SW480 (cell line): Measurements from ENCODE around the gene ARID4B.

Source experiments
- DNase-seq: peaks from one replicate; pipeline ENCODE4 v3.0.0-alpha.2; 2016; ENCODE audit warnings: low spot score

ARID4B gene

GRCh38 chr1:235127732-235128455 is 200.1 kb downstream of the ARID4B start:
- no peak for DNase-seq

DNA sequence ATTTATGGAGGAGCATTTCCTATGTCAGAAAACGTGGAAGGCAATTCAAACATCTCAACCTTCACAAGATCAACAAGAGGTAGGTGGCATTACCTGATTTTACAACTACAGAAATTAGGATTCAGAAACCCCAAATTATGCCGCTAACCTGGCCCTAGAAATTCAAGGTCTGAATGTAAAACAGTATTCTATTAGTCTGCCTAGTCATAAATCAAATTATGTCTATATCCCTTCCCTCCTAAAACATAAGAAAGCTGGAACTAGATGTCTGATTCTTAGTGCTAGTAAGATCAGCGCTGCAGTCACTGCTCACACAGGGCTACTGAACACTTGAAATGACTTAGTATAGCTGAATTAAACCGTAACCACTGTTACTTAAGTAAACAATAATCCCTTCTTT is 200.8 kb downstream of the ARID4B start:
- DNase-seq = no peak

GRCh38 chr1:235124665-235125064 is 203.3 kb downstream of the ARID4B start:
- no peak for DNase-seq

DNA sequence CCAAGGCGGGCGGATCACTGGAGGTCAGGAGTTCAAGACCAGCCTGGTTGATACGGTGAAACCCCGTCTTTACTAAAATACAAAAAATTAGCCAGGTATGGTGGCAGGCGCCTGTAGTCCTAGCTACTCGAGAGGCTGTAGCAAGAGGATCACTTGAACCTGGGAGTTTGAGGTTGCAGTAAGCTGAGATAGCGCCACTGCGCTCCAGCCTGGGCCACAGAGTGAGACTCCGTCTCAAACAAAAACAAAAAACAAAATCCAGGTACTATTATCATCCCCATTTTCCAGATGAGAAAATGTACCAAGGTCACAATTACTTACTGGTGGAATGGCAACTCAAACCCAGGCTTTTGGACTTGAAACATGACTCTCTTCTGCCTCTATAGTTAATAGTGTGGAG is 203.9 kb downstream of the ARID4B start:
- no peak for DNase-seq

DNA sequence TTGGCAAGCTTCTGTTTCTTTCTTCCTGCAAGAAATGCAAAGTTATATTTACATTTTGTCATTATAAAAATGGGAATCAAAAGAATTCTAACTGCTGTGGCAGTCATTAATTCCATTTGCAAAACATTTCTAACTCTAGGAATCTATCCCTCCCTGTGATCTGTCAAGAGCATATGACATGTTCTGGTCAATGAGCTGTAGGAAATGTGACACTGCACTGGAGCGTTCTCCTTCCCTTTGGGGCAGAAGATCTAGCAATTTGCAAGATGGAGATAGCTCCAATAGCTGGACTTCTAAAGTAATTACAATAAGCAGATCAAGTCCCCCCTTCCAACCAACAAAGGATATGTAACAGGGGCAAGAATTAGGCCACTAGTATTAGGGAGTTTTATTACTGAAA is 205.6 kb downstream of the ARID4B start:
- DNase-seq = no peak
